Measurements from ENCODE around the gene MRPL17.

MRPL17 gene

DNA sequence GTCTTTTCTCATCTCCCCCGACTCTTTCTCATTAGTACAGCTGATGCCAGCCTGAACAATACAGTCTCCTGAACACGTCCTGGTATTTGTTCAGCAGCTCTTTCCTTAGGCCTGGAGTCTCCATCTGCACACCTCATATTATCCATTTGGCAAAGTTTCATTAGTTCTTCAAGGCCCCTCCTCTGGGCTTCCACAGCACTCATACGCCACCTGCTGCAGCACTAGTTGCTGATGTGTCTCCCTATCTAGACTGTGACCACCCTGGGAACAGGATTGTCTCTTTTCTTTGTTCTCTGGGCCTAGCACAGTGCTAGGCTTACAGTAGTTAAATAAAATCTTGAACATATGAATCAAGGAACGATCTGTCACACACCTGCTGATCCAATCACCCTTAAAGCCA lies 44.7 kb downstream of the MRPL17 start:
- Histone ChIP-seq H3K36me3 (ENCODE audit: control insufficient read depth, low read depth, low read length) (no peaks in the 10 kb centered on the region), H3K27me3 (ENCODE audit: control insufficient read depth, insufficient read depth, low read length) (no peaks in the 10 kb centered on the region), H3K27ac (ENCODE audit: low read length) (no peak overlapping the region), H3K4me1 (ENCODE audit: control insufficient read depth, low read depth, low read length) (no peaks in the 10 kb centered on the region), H3K4me3 (ENCODE audit: low read length) (no peak overlapping the region), H3K9me3 (ENCODE audit: control insufficient read depth, low read depth, low read length) (no peaks in the 10 kb centered on the region), H3K9ac (ENCODE audit: low read length) (no peak overlapping the region)

DNA sequence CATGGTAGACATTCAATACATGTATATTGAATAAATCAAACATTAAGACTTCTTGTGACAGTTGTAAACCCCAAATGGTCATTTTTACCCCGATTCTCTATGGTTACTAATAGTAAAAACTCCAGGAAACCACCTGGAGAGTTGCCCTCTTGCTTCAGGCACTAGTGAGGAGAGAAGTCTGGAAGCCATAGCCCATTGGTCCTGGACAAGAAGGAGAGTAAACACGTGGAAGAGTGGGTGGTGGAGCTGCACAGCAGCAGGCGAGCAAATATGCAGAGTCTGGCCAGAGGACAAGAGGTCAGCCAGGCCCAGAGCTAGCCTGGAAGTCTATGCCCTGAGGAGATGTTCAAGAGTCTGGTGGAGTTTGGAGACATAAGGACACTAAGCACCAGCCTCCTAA lies 45.3 kb downstream of the MRPL17 start:
- peaks cover 5% of the 10 kb centered on the region for H3K36me3 ChIP-seq (ENCODE audit: control insufficient read depth, low read depth, low read length)
- no peaks in the 10 kb centered on the region for H3K4me1 ChIP-seq (ENCODE audit: control insufficient read depth, low read depth, low read length)
- H3K27ac ChIP-seq (ENCODE audit: low read length), result no peak overlapping the region
- no peak overlapping the region for H3K4me3 ChIP-seq (ENCODE audit: low read length)
- H3K27me3 ChIP-seq (ENCODE audit: control insufficient read depth, insufficient read depth, low read length), result no peaks in the 10 kb centered on the region
- H3K9ac ChIP-seq (ENCODE audit: low read length), result no peak overlapping the region
- H3K9me3 ChIP-seq (ENCODE audit: control insufficient read depth, low read depth, low read length), result no peaks in the 10 kb centered on the region

DNA sequence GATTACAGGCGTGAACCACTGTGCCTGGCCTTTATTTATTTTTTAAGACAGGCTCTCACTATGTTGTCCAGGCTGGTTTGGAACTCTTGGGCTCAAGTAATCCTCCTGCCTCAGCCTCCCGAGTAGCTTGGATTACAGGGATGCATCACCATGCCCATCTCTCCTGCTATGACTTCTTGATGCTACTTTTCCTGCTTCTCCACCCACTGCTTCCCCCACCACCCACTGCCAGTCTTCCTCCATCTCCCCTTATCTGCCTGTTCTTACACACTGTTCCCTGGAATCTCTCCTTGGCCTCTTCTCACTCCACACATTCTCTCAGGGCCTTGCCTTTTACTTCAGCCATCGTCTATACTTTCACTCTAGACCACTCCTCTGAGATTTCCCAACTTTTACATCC lies 46.7 kb downstream of the MRPL17 start:
- peaks cover 6% of the 10 kb centered on the region for H3K27me3 ChIP-seq (ENCODE audit: control insufficient read depth, insufficient read depth, low read length)
- H3K9me3 ChIP-seq (ENCODE audit: control insufficient read depth, low read depth, low read length), result no peaks in the 10 kb centered on the region
- H3K4me3 ChIP-seq (ENCODE audit: low read length), result no peak overlapping the region
- no peak overlapping the region for H3K27ac ChIP-seq (ENCODE audit: low read length)
- H3K4me1 ChIP-seq (ENCODE audit: control insufficient read depth, low read depth, low read length), result no peaks in the 10 kb centered on the region
- H3K36me3 ChIP-seq (ENCODE audit: control insufficient read depth, low read depth, low read length), result peaks cover 7% of the 10 kb centered on the region
- H3K9ac ChIP-seq (ENCODE audit: low read length), result no peak overlapping the region

DNA sequence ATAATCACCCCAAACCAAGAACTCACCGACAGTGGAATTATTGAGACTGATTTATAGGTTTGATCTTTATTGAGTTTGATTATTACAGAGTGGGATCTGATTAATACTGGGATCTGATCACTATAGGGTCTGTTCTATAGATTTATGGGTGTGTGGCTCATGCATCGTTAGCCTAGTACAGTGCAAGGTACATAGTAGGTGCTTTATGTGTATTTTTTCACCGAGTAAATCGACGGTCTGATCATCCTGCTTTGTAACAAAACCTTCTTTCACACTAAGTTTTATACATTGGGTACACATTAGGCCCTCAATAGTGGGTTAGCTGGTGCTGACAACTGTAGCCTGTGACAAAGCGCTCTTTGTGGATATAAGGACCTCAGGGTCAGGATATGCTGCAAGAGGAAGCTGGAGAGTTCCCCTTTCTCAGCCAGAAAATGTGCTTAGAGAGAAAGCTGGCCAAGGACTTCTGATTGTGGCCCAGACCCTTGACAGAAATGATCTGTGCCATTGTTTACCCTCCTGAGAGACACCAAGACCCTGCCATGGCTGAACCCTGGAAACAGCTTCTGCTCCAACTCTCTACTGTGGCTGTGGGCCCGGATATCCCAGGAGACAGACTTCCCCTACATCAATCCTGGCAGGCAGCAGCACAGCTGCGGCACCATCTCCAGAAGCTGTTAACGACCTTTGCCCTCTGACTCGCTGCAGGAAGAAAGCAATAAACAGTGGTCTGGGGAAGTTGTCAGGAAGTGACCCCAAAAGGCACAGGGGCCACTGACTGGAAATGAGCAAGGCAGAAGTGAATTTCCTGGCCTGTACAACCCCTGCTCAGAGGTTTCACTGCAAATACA lies 47.8 kb downstream of the MRPL17 start:
- peaks cover 18% of the 10 kb centered on the region for H3K27me3 ChIP-seq (ENCODE audit: control insufficient read depth, insufficient read depth, low read length)
- peaks cover 7% of the 10 kb centered on the region for H3K36me3 ChIP-seq (ENCODE audit: control insufficient read depth, low read depth, low read length)
- no peak overlapping the region for H3K4me3 ChIP-seq (ENCODE audit: low read length)
- H3K27ac ChIP-seq (ENCODE audit: low read length), result no peak overlapping the region
- H3K9ac ChIP-seq (ENCODE audit: low read length), result no peak overlapping the region
- no peaks in the 10 kb centered on the region for H3K4me1 ChIP-seq (ENCODE audit: control insufficient read depth, low read depth, low read length)
- no peaks in the 10 kb centered on the region for H3K9me3 ChIP-seq (ENCODE audit: control insufficient read depth, low read depth, low read length)

- no peak overlapping the region for H3K9ac ChIP-seq (ENCODE audit: low read length)
- H3K27ac ChIP-seq (ENCODE audit: low read length), result no peak overlapping the region
- H3K9me3 ChIP-seq (ENCODE audit: control insufficient read depth, low read depth, low read length), result no peaks in the 10 kb centered on the region
- no peaks in the 10 kb centered on the region for H3K4me1 ChIP-seq (ENCODE audit: control insufficient read depth, low read depth, low read length)
- peaks cover 26% of the 10 kb centered on the region for H3K27me3 ChIP-seq (ENCODE audit: control insufficient read depth, insufficient read depth, low read length)
- peaks cover 7% of the 10 kb centered on the region for H3K36me3 ChIP-seq (ENCODE audit: control insufficient read depth, low read depth, low read length)
- no peak overlapping the region for H3K4me3 ChIP-seq (ENCODE audit: low read length)
Measured at GRCh38 chr11:6634534-6634933, 48.6 kb downstream of the MRPL17 start.

DNA sequence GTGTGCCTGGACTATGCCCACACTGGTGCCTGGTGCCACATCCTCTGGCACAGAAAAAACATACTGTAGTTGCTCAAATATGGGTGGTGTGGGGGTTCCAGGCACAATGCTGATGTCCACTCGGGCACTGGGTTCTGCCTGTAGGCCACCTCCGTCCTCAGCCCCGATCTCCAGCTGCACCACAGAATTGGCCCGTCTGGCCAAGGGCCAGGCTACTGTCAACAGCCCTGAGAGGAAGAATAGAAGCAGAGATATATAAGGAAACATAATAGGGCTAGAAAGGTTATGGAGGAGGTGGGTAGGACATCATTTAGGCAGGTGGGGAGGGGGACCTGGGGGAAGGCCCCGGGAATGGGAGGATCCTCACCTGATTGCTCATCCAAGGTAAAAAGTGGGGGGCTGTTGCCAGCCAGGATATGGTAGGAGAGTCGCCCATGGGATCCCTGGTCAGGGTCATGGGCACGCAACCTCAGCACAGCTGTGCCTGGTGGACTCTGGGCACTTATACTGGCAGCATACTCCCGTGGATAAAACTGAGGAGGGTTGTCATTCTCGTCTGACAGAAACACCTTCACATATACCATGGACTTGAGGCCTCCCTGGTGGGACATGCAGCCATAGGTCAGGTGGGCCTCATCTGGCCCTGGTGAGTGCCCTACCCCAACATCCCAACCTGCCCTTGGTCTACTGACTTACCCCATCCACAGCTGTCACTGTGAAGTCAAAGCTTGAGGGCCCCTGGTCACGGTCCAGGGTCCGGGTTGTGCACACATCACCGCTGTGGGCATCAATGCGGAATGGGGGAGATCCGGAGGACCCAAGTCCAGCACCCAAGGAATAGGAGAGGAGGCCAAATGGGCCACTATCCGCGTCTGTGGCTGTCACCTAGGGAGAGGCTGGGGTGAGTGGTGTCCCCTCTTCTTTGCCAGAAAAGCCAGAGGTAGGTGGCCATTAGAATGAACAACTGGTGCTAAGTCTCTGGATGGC lies 49.4 kb downstream of the MRPL17 start:
- no peak overlapping the region for H3K9ac ChIP-seq (ENCODE audit: low read length)

GRCh38 chr11:6632116-6633073 lies 50.7 kb downstream of the MRPL17 start:
- no peaks in the 10 kb centered on the region for H3K9me3 ChIP-seq (ENCODE audit: control insufficient read depth, low read depth, low read length)
- no peak overlapping the region for H3K9ac ChIP-seq (ENCODE audit: low read length)
- peaks cover 8% of the 10 kb centered on the region for H3K36me3 ChIP-seq (ENCODE audit: control insufficient read depth, low read depth, low read length)

More for the DNA sequence above, 49.4 kb downstream of the MRPL17 start:
- Histone ChIP-seq H3K27me3 (ENCODE audit: control insufficient read depth, insufficient read depth, low read length) (peaks cover 34% of the 10 kb centered on the region), H3K27ac (ENCODE audit: low read length) (no peak overlapping the region), H3K36me3 (ENCODE audit: control insufficient read depth, low read depth, low read length) (peaks cover 7% of the 10 kb centered on the region), H3K9me3 (ENCODE audit: control insufficient read depth, low read depth, low read length) (no peaks in the 10 kb centered on the region), H3K4me1 (ENCODE audit: control insufficient read depth, low read depth, low read length) (no peaks in the 10 kb centered on the region), H3K4me3 (ENCODE audit: low read length) (no peak overlapping the region)

DNA sequence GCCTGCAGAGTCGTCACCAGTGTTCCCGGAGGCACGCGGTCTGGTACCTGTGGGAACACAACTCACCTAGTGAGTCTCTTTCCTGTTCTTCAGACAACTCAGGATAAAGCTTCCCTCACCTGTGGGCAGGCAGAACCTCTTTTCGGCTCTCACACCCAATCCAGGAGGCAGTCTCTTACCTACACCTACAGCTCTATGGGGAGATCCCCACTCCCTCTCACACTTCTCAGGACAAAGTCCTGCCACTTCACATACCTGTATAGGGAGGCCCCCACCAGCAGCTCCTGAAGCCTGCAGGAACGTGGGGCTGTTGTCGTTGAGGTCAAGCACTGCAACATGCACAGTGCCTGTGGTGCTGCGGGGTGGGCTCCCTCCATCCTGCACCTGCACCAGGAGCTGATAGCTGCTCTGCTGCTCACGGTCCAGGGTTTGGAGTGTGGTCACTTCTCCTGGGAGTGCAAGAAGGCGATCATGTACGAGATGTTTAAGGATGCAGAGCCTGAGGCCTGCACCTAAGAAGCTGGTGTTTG lies 51.7 kb downstream of the MRPL17 start:
- Histone ChIP-seq H3K9me3 (ENCODE audit: control insufficient read depth, low read depth, low read length) (no peaks in the 10 kb centered on the region), H3K9ac (ENCODE audit: low read length) (no peak overlapping the region), H3K4me1 (ENCODE audit: control insufficient read depth, low read depth, low read length) (no peaks in the 10 kb centered on the region), H3K27me3 (ENCODE audit: control insufficient read depth, insufficient read depth, low read length) (peaks cover 34% of the 10 kb centered on the region), H3K4me3 (ENCODE audit: low read length) (no peak overlapping the region), H3K27ac (ENCODE audit: low read length) (no peak overlapping the region), H3K36me3 (ENCODE audit: control insufficient read depth, low read depth, low read length) (peaks cover 13% of the 10 kb centered on the region)

More at GRCh38 chr11:6632116-6633073, 50.7 kb downstream of the MRPL17 start:
- no peaks in the 10 kb centered on the region for H3K4me1 ChIP-seq (ENCODE audit: control insufficient read depth, low read depth, low read length)
- peaks cover 34% of the 10 kb centered on the region for H3K27me3 ChIP-seq (ENCODE audit: control insufficient read depth, insufficient read depth, low read length)
- no peak overlapping the region for H3K4me3 ChIP-seq (ENCODE audit: low read length)
- H3K27ac ChIP-seq (ENCODE audit: low read length), result no peak overlapping the region

DNA sequence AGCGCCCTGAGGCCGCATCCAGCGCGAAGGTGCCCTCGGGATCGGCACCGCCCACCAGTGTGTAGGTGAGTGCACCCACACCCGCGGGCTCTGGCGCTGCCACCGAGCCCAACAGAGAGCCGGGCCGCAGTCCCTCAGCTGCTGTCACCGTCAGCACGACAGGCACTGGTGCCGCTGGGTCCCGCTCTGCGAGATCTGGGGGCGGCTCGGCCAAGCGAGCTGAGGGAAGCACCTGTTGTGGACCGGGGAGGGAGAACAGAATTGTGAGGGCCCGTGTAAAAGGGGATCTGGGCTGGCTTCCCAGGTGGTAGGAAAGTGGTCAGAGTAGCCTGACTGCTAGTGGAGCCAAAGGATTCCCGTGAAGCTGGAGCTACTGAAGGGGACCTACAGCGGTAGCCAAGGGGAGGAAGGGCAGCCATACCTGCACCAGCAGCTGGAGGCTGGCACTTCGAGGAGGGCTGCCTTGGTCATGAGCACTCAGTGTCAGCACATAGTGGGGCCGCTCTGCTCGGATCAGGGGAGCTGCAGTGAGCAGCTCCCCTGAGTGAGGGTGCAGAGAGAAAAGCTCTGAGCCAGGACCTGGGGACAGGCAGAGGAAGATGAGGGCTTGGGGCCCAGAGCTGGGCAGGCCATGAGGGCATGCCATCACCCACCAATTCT lies 52.4 kb downstream of the MRPL17 start:
- Histone ChIP-seq H3K36me3 (ENCODE audit: control insufficient read depth, low read depth, low read length) (peaks cover 18% of the 10 kb centered on the region), H3K9ac (ENCODE audit: low read length) (no peak overlapping the region), H3K27ac (ENCODE audit: low read length) (no peak overlapping the region), H3K9me3 (ENCODE audit: control insufficient read depth, low read depth, low read length) (no peaks in the 10 kb centered on the region), H3K4me3 (ENCODE audit: low read length) (peak overlapping the region; percentile 48), H3K27me3 (ENCODE audit: control insufficient read depth, insufficient read depth, low read length) (peaks cover 34% of the 10 kb centered on the region), H3K4me1 (ENCODE audit: control insufficient read depth, low read depth, low read length) (no peaks in the 10 kb centered on the region)
